Skeletal muscle satellite cell (primary cell): Measurements from ENCODE around the gene TBC1D21.

Source experiments
- H3K27me3 ChIP-seq: 2 replicates; pipeline ENCODE4 v1.7.0; 2013; ENCODE audit warnings: low read length; ENCODE audit not compliant: control insufficient read depth, insufficient read depth
- H3K36me3 ChIP-seq: 2 replicates; pipeline ENCODE4 v1.7.0; 2013; ENCODE audit warnings: mild to moderate bottlenecking, control low read depth, low read length; ENCODE audit not compliant: insufficient read depth
- H3K4me1 ChIP-seq: 2 replicates; pipeline ENCODE4 v1.7.0; 2013; ENCODE audit warnings: low read length; ENCODE audit not compliant: control insufficient read depth, insufficient read depth
- H3K4me2 ChIP-seq: 2 replicates; pipeline ENCODE4 v1.7.0; 2013; ENCODE audit warnings: mild to moderate bottlenecking, low read length
- H3K4me3 ChIP-seq: 2 replicates; pipeline ENCODE4 v1.7.0; 2013; ENCODE audit warnings: low read length
- H3K9ac ChIP-seq: 2 replicates; pipeline ENCODE4 v1.7.0; 2013; ENCODE audit warnings: mild to moderate bottlenecking, low read depth, low read length, moderate library complexity
- H3K9me3 ChIP-seq: replicated peaks from 2 replicates; pipeline ENCODE4 v1.7.0; 2013; ENCODE audit warnings: mild to moderate bottlenecking, control low read depth, low read length

The TBC1D21 gene

DNA sequence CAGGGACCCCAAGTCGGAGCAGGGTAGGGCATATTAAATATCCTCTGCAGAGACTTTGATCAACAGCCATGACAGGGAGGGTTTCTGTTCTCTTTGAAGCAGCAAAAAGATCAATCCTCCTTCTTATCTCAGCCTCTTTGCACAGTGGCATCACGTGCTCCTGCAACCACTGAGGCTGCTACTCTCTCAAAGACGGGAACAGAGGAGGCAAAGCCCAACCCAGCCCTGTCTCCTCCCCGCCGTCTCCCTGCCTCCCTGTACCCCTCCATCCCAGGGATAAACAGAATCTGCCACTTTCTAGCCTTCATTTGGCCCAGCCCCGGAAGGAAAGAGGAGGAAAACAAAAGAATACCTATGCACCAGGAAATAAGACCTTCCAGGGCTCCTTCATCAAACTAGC, 7.5 kb upstream of the TBC1D21 start:
- no peaks in the 10 kb centered on the region for H3K9me3 ChIP-seq
- no peaks in the 10 kb centered on the region for H3K36me3 ChIP-seq
- H3K4me3 ChIP-seq = no peak overlapping the region
- H3K4me1 ChIP-seq = no peaks in the 10 kb centered on the region
- no peak overlapping the region for H3K9ac ChIP-seq
- H3K27me3 ChIP-seq = peaks cover 89% of the 10 kb centered on the region
- H3K4me2 ChIP-seq = no peak overlapping the region

- H3K9me3 ChIP-seq = no peaks in the 10 kb centered on the region
- H3K4me2 ChIP-seq = no peak overlapping the region
- peaks cover 95% of the 10 kb centered on the region for H3K27me3 ChIP-seq
- H3K36me3 ChIP-seq = no peaks in the 10 kb centered on the region
- H3K4me3 ChIP-seq = no peak overlapping the region
- H3K4me1 ChIP-seq = no peaks in the 10 kb centered on the region
- H3K9ac ChIP-seq = no peak overlapping the region
Observed at GRCh38 chr15:73866481-73866880, 6.9 kb upstream of the TBC1D21 start.

GRCh38 chr15:73866881-73867410, 6.4 kb upstream of the TBC1D21 start:
- H3K4me3 ChIP-seq = no peak overlapping the region
- peaks cover 98% of the 10 kb centered on the region for H3K27me3 ChIP-seq
- H3K9me3 ChIP-seq = no peaks in the 10 kb centered on the region
- H3K4me2 ChIP-seq = no peak overlapping the region
- H3K4me1 ChIP-seq = no peaks in the 10 kb centered on the region
- no peaks in the 10 kb centered on the region for H3K36me3 ChIP-seq
- no peak overlapping the region for H3K9ac ChIP-seq

DNA sequence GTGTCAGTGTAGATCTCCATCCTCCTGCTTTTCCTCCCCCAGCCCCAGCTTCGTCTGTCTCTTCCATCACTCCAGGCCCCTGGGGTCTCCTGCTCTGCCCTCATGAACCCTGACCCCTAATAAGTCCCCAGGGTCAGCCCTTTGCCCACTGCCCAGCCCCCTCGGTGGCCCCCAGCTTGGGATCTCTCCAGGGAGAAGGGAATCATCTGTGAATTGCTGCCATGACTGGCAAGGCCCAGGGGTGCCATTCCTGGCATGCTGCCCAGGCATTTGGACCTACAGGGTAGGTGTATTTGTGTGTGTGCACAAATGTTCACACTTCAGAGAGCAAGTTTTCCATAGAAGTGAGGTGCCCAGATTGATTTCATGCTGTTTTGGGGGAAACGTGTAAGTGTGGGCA, 5.9 kb upstream of the TBC1D21 start:
- no peaks in the 10 kb centered on the region for H3K9me3 ChIP-seq
- H3K4me2 ChIP-seq = no peak overlapping the region
- no peaks in the 10 kb centered on the region for H3K4me1 ChIP-seq
- peaks cover 98% of the 10 kb centered on the region for H3K27me3 ChIP-seq
- no peaks in the 10 kb centered on the region for H3K36me3 ChIP-seq
- H3K4me3 ChIP-seq = no peak overlapping the region
- H3K9ac ChIP-seq = no peak overlapping the region

- Histone ChIP-seq H3K9ac (no peak overlapping the region), H3K36me3 (no peaks in the 10 kb centered on the region), H3K9me3 (no peaks in the 10 kb centered on the region), H3K4me1 (no peaks in the 10 kb centered on the region), H3K27me3 (peaks cover 98% of the 10 kb centered on the region), H3K4me3 (no peak overlapping the region), H3K4me2 (no peak overlapping the region)
Observed at GRCh38 chr15:73867956-73868355, 5.4 kb upstream of the TBC1D21 start.

GRCh38 chr15:73869216-73869995, 4.0 kb upstream of the TBC1D21 start:
- Histone ChIP-seq H3K4me3 (no peak overlapping the region), H3K27me3 (peaks cover 93% of the 10 kb centered on the region), H3K36me3 (no peaks in the 10 kb centered on the region), H3K4me1 (no peaks in the 10 kb centered on the region), H3K9me3 (no peaks in the 10 kb centered on the region), H3K9ac (no peak overlapping the region), H3K4me2 (no peak overlapping the region)

- no peak overlapping the region for H3K4me2 ChIP-seq
- H3K9me3 ChIP-seq = no peaks in the 10 kb centered on the region
- H3K4me1 ChIP-seq = no peaks in the 10 kb centered on the region
- H3K4me3 ChIP-seq = no peak overlapping the region
- H3K27me3 ChIP-seq = peaks cover 84% of the 10 kb centered on the region
- no peaks in the 10 kb centered on the region for H3K36me3 ChIP-seq
- no peak overlapping the region for H3K9ac ChIP-seq
Observed at GRCh38 chr15:73870700-73871408, 2.5 kb upstream of the TBC1D21 start.

DNA sequence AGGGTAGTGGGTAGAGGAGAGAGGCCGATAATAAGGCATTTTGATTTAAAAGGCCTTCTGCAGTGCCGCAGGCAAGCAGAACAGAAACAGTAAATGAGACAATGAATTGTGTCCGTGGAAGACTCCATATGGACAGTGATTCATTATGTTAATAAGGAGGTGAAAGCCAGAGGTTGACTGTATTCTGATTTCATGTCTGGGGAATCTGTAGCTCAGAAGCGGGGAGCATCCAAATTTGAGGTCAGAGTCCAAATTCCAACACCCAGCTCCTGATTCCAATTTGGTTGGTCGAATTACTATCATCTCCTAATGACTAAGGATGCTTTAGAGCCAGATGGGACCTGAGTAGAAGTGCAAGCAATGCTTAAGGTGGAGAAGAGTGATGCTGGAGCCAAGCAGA, 1.0 kb upstream of the TBC1D21 start:
- H3K4me1 ChIP-seq = no peaks in the 10 kb centered on the region
- H3K4me3 ChIP-seq = no peak overlapping the region
- H3K27me3 ChIP-seq = peaks cover 77% of the 10 kb centered on the region
- no peaks in the 10 kb centered on the region for H3K9me3 ChIP-seq
- no peaks in the 10 kb centered on the region for H3K36me3 ChIP-seq
- H3K9ac ChIP-seq = no peak overlapping the region
- H3K4me2 ChIP-seq = no peak overlapping the region

- no peak overlapping the region for H3K4me3 ChIP-seq
- H3K9ac ChIP-seq = no peak overlapping the region
- H3K4me1 ChIP-seq = no peaks in the 10 kb centered on the region
- H3K4me2 ChIP-seq = no peak overlapping the region
- H3K36me3 ChIP-seq = no peaks in the 10 kb centered on the region
- H3K27me3 ChIP-seq = peaks cover 72% of the 10 kb centered on the region
- no peaks in the 10 kb centered on the region for H3K9me3 ChIP-seq
Observed at GRCh38 chr15:73873889-73874511, 636 bp downstream of the TBC1D21 start.

- no peaks in the 10 kb centered on the region for H3K4me1 ChIP-seq
- H3K36me3 ChIP-seq = no peaks in the 10 kb centered on the region
- no peak overlapping the region for H3K4me2 ChIP-seq
- no peak overlapping the region for H3K4me3 ChIP-seq
- no peak overlapping the region for H3K9ac ChIP-seq
- H3K9me3 ChIP-seq = no peaks in the 10 kb centered on the region
- H3K27me3 ChIP-seq = peaks cover 53% of the 10 kb centered on the region
Observed at GRCh38 chr15:73879426-73879825, 6.1 kb downstream of the TBC1D21 start.

- H3K4me3 ChIP-seq = no peak overlapping the region
- H3K4me1 ChIP-seq = no peaks in the 10 kb centered on the region
- no peak overlapping the region for H3K4me2 ChIP-seq
Observed at GRCh38 chr15:73881579-73882320, 8.4 kb downstream of the TBC1D21 start.

More at GRCh38 chr15:73881579-73882320, 8.4 kb downstream of the TBC1D21 start:
- H3K36me3 ChIP-seq = no peaks in the 10 kb centered on the region
- H3K9me3 ChIP-seq = no peaks in the 10 kb centered on the region
- no peak overlapping the region for H3K9ac ChIP-seq
- peaks cover 58% of the 10 kb centered on the region for H3K27me3 ChIP-seq
